Lower leg skin (tissue), 4 donors: ENCODE data around the gene DPM2. TPM values are rescaled to one million over a fixed set of nuclear protein-coding genes. Genes with fewer than 3 reads are reported as not detected.

Source experiments
- DNase-seq, 2 donors: peaks; one replicate each; pipeline ENCODE4 v3.0.0-alpha.2; 2019; ENCODE audit warnings: low spot score in 2 of 2
- H3K4me3 ChIP-seq: fragments of 200-600 bp; sonication (generic); 2 replicates; pipeline ENCODE4 v1.5.1; 2017; ENCODE audit warnings: mild to moderate bottlenecking, low read depth; ENCODE audit not compliant: poor library complexity, severe bottlenecking
- POLR2A ChIP-seq, 2 donors: fragments of 450-650 bp; IDR thresholded peaks; one replicate each; pipeline ENCODE4 v1.6.1; 2016 to 2017; ENCODE audit warnings: antibody characterized with exemption in 2 of 2, mild to moderate bottlenecking in 1 of 2, moderate library complexity in 1 of 2
- WGBS, 2 donors: methylation state at CpG; one replicate each; pipeline ENCODE4 v1.1.5; 2018; 5-methylcytosine and 5-hydroxymethylcytosine counted together
- intact Hi-C: fragments of 100-400 bp; cut with DNase I; formaldehyde crosslinking; loops from one replicate; pipeline ENCODE4 v1.15.0; 2023; ENCODE audit warnings: low total_unique reads
- total RNA-seq, 4 donors: library from RNA; depleted of rRNA; stranded (reverse); fragments of >200 nt; gene quantifications; one replicate each; pipeline ENCODE4 v1.1.0, GENCODE V29; 2016
- TF ChIP-seq, protein P1 (sequence below), 3 donors: fragments of 450-650 bp; IDR thresholded peaks; one replicate each; pipeline ENCODE4 v1.5.1; 2016; ENCODE audit warnings: antibody characterized with exemption in 3 of 3, mild to moderate bottlenecking in 3 of 3, moderate library complexity in 2 of 3

DPM2 gene, protein sequence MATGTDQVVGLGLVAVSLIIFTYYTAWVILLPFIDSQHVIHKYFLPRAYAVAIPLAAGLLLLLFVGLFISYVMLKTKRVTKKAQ
- 10 to 100 TPM; 11.9 to 21.1 (median 15.8) TPM for total RNA-seq

DNA sequence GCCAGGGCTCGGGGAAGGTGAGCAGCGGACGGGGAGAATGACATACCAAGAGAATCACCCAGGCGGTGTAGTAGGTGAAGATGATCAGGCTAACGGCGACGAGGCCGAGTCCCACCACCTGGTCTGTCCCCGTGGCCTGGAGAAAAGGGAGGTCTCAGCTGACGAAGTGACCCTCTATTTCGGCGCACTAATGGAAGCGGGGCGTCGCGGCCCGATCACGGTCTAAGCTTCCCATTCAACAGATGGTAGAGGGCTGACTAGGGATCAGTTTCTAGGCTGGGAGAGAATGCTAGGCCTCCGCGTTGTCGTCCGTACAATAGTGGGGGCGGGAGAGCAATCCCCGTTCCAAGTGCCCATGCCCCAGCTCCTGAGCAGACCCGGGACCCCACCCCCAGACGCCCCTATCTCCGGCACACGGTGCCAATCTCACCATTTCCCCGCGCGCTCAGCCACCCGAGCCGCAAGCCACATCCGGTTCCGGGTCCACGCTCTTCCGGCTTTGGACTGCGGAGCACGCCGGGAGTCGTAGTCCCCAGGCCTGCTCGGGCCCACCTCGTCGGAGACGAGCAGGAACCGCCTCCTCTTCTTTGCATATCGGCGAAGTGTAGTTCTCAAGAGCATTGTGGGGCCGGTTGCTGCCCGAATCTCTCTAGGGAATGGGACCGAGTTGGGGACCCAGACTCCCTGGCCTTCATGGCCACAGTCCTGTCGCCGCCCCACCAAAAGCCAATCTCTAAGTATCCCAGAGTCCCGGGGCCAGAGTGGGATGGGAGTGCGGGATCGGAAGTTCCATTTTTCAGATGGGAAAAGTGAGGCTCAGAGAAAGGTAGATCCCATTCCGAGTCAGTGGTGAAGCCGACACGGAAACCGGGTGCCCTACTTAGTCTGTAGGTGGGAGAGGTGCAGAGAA, at the start of gene DPM2:
Gene DPM2, minus strand, starts transcription at position 467 of the 910 bp plus-strand sequence. Its CDS starts 34 bp downstream, at position 433.
- WGBS, 2 donors, result 4 to 7% methylated on average over 53 to 56 of the region's 60 CpGs
- peak within 1 kb of the TSS; percentile 30 for H3K4me3 ChIP-seq
- TF ChIP-seq, protein P1, sequence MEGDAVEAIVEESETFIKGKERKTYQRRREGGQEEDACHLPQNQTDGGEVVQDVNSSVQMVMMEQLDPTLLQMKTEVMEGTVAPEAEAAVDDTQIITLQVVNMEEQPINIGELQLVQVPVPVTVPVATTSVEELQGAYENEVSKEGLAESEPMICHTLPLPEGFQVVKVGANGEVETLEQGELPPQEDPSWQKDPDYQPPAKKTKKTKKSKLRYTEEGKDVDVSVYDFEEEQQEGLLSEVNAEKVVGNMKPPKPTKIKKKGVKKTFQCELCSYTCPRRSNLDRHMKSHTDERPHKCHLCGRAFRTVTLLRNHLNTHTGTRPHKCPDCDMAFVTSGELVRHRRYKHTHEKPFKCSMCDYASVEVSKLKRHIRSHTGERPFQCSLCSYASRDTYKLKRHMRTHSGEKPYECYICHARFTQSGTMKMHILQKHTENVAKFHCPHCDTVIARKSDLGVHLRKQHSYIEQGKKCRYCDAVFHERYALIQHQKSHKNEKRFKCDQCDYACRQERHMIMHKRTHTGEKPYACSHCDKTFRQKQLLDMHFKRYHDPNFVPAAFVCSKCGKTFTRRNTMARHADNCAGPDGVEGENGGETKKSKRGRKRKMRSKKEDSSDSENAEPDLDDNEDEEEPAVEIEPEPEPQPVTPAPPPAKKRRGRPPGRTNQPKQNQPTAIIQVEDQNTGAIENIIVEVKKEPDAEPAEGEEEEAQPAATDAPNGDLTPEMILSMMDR (IDR thresholded peaks at IDR 0.05), result no peak
- no peak for TF ChIP-seq POLR2A (IDR thresholded peaks at IDR 0.05)
- DNase-seq, result peak; percentile 65 to 94
- intact Hi-C loops, result no loop called here

DNA sequence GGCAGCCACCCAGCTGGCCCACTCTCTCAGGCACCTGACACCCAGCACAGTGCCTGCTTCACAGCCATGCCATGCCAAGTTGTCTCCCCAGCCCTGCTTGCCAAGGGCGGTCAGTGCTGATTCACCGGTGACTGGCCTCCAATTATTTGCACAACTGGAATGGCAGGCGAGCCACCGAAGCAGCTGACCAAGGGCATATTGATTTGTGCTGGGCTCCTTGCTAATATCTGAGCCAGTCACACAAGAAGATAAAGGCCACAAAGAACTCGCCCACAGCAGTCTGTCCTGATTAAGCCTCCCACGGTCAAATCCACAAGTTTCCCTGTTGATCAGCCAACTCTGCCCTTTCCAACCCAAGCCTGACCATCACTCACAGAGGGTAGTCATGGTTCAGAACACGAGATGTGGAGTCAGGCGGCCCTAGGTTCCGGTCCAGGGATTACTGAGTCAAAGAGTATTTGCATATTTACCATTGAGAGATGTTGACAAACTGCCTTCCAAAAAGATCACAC, 49.5 kb upstream of the DPM2 start:
- DNase-seq, result no peak
- intact Hi-C loops, result no loop called here
- no peak overlapping the region for H3K4me3 ChIP-seq
- WGBS, 2 donors, result 69 to 82% methylated on average over 8 to 9 of the region's 9 CpGs
- no peak for TF ChIP-seq POLR2A (IDR thresholded peaks at IDR 0.05)
- TF ChIP-seq, protein P1 (IDR thresholded peaks at IDR 0.05), result no peak

DNA sequence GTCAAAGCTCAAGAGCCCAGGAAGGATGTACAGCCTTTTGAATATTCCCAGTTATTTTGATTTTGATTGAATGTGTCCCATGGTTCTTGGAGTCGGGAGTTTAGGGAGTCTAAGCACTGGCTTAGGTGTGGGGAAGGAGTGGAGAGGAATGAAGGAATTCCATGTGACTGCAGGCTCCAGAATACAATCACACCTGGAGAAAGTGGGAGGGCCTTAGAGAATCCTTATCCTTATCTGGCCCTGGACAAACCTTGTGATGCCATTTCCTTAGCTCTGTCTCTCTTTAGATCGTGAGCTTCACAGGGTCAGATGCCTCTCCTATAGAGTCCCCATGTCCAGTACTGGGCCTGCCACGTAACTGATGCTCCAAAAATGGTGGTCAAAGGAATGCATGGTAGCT, 47.4 kb upstream of the DPM2 start:
- no peak overlapping the region for H3K4me3 ChIP-seq
- TF ChIP-seq, protein P1 (IDR thresholded peaks at IDR 0.05), result no peak
- TF ChIP-seq POLR2A (IDR thresholded peaks at IDR 0.05), result no peak
- intact Hi-C loops, result no loop called here
- WGBS, 2 donors, result 88 to 90% methylated on average over 3 of the region's 3 CpGs
- no peak for DNase-seq

DNA sequence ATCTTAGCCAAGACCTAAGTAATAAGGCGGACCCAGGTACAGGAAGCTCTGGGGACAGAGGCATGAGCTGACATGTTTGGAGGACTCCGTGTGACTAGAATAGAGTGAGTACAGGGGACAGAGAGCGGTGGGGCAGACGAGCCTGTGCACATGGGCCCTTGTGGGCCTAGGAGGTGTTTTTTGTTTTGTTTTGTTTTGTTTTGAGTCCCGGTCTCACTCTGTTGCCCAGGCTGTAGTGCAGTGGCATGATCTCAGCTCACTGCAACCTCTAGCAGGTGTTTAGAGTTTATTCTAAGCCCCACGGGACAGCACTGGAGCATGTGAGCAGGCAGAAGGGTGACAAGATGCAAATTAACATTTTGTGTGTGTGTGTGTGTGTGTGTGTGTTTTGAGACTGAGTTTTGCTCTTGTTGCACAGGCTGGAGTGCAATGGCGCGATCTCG, 46.2 kb upstream of the DPM2 start:
- TF ChIP-seq, protein P1 (IDR thresholded peaks at IDR 0.05), result no peak
- TF ChIP-seq POLR2A (IDR thresholded peaks at IDR 0.05), result no peak
- WGBS, 2 donors, result 83 to 95% methylated on average over 9 of the region's 9 CpGs
- intact Hi-C loops, result no loop called here
- DNase-seq, result no peak
- H3K4me3 ChIP-seq, result no peak overlapping the region

DNA sequence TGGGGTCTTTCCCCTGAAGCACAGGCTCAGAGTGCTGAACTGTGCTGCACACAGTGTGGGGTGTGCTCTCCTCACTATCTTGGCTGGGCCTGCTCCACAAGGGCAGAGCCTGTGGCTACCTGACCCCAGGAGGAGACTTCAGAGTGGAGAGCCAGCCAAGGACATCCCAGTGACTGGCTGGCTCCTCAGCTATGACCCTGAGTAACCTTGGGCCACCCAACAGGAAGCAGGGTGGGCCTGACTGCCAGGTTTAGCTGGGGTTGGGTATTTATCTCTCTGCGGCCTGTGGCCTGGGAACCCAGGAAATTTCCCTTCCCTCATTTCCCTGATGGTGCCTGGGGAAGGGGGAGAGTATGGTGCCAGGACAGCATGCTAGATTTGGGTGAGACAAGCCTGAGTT, 45.3 kb upstream of the DPM2 start:
- intact Hi-C loops, result no loop called here
- WGBS, 2 donors, result 71 to 94% methylated on average over 1 of the region's 1 CpG
- TF ChIP-seq, protein P1 (IDR thresholded peaks at IDR 0.05), result no peak
- TF ChIP-seq POLR2A (IDR thresholded peaks at IDR 0.05), result no peak
- H3K4me3 ChIP-seq, result no peak overlapping the region
- no peak for DNase-seq
